ENCODE results near the gene ZNF724. TPM values are rescaled to one million over a fixed set of nuclear protein-coding genes. Genes with fewer than 3 reads are reported as not detected.
"Not testable (repeated sequence)": the region's sequence is repeated elsewhere in the genome, so short reads cannot be mapped to it uniquely, and the experiment has no call there.

The ZNF724 gene
- 1 to 10 TPM; 3.7 to 8.7 (median 5.2) TPM for total RNA-seq
- under 1 TPM; 0.17 to 0.90 (median 0.49) TPM for polyA plus RNA-seq
- long read RNA-seq, donor 1: 0 reads
- long read RNA-seq, donor 2, partial matches to known transcripts: 0 of 2 reads
- long read RNA-seq, donor 2, other reads (novel, unspliced or antisense): 0 of 2 reads

DNA sequence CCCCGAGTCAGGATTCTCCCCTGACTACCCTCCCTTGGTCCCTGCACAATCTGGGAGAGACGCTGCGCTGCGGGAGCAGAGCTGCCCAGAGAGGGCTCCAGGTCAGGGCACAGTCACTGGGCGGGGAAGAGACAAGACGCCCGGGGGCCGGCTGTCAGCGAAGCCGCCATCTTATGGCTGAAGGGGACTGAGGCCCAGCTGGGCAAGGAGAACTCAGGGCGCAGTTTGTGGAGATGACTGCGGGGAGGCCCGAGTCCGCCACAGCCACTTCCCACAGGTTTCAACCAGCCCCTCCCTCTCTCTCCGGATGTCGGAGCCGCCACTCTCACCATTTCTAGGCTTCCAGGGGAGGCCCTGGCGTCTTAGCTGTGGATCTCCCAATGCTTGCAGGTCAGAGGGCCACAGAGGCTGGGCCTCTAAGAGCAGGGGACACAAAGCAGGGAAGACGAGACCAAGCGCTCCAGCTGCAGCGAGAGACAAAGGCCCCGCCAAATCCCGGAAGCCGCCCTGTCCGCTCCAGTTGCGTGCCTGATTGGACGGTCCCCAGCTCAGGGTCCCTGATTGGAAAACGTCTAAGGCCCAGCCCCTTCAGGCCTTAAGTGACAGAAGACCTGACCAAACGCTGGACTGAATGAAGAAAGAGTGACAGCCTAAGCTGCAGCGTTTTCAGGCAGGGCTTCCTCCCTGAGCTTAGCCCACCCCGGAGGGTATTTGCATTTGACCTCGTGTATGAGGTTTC, at the start of gene ZNF724:
TSS of gene ZNF724 (minus strand) at position 484 of the 739 bp plus-strand sequence. CDS start at position 332, 152 bp downstream.
- H3K4me3 ChIP-seq: peak within 1 kb of the TSS; percentile 39 to 91 (median 78)
- peaks cover 0 to 23% (median 7%) of the 10 kb centered on the region in 6 donors for H3K36me3 ChIP-seq
- TF ChIP-seq POLR2AphosphoS5 (IDR thresholded peaks at IDR 0.05) (peak; percentile 78 to 82 (median 81)), POLR2A (IDR thresholded peaks at IDR 0.05) (peak in 1 of 3 donors; percentile 6)
- TF ChIP-seq, protein P1, sequence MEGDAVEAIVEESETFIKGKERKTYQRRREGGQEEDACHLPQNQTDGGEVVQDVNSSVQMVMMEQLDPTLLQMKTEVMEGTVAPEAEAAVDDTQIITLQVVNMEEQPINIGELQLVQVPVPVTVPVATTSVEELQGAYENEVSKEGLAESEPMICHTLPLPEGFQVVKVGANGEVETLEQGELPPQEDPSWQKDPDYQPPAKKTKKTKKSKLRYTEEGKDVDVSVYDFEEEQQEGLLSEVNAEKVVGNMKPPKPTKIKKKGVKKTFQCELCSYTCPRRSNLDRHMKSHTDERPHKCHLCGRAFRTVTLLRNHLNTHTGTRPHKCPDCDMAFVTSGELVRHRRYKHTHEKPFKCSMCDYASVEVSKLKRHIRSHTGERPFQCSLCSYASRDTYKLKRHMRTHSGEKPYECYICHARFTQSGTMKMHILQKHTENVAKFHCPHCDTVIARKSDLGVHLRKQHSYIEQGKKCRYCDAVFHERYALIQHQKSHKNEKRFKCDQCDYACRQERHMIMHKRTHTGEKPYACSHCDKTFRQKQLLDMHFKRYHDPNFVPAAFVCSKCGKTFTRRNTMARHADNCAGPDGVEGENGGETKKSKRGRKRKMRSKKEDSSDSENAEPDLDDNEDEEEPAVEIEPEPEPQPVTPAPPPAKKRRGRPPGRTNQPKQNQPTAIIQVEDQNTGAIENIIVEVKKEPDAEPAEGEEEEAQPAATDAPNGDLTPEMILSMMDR (IDR thresholded peaks at IDR 0.05 in 8 of 11, conservative IDR thresholded peaks at IDR 0.05 in 3 of 11): no peak
- intact Hi-C loops (cut with DNase I; ENCODE audit: low total_unique reads): no loop called here
- peak within 1 kb of the TSS in 7 of 8 donors; percentile 56 to 82 (median 78) for H3K27ac ChIP-seq
- WGBS, 5 donors: 0 to 1% (median 1%) methylated on average over 21 to 32 of the region's 32 CpGs
- H3K27me3 ChIP-seq (replicated peaks in 1 of 7): no peaks in the 10 kb centered on the region
- peaks cover 0 to 21% (median 13%) of the 10 kb centered on the region in 6 donors for H3K4me1 ChIP-seq
- DNase-seq: peak; percentile 95
- peaks cover 0 to 14% (median 4%) of the 10 kb centered on the region in 8 donors for H3K9me3 ChIP-seq

DNA sequence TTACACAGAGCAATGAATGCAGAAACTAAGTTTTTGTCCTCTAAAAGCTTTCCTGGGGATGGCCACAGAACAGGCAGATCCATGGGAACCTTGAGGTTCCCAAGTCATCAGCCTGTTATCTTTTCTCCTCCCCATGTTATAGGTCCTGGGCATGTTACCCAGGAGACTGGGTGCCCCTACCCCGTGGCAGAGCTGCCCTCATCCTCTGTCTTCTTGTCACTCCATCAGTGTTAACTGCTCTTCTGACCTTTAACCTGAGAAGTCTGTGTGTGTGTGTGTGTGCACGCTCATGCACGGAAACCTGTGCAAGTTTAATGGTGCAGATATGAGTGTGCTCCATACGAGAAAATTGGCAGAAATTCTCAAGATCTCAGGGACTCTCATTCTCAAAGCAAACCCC, 43.9 kb upstream of the ZNF724 start:
- TF ChIP-seq POLR2A (IDR thresholded peaks at IDR 0.05) (no peak), POLR2AphosphoS5 (IDR thresholded peaks at IDR 0.05) (no peak)
- TF ChIP-seq, protein P1 (IDR thresholded peaks at IDR 0.05 in 8 of 11, conservative IDR thresholded peaks at IDR 0.05 in 3 of 11): no peak
- H3K4me1 ChIP-seq: no peaks in the 10 kb centered on the region
- intact Hi-C loops (cut with DNase I; ENCODE audit: low total_unique reads): no loop called here
- WGBS, 5 donors: 81 to 85% (median 85%) methylated on average over 4 of the region's 4 CpGs
- no peak overlapping the region for H3K27ac ChIP-seq
- no peak overlapping the region for H3K4me3 ChIP-seq
- H3K9me3 ChIP-seq: peaks cover 0 to 42% (median 14%) of the 10 kb centered on the region in 8 donors
- H3K36me3 ChIP-seq: no peaks in the 10 kb centered on the region
- no peaks in the 10 kb centered on the region for H3K27me3 ChIP-seq (replicated peaks in 1 of 7)
- DNase-seq: no peak

DNA sequence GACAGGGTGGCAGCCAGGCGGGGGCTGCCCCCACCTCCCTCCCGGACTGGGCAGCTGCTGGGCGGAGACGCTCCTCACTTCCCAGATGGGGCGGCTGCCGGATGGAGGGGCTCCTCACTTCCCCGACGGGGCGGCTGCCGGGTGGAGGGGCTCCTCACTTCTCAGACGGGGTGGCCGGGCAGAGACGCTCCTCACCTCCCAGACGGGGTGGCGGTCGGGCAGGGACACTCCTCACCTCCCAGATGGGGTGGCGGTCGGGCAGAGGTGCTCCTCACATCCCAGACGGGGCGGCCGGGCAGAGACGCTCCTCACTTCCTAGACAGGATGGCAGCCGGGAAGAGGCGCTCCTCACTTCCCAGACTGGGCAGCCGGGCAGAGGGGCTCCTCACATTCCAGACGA, 39.8 kb upstream of the ZNF724 start:
- H3K36me3 ChIP-seq; DNase-seq; intact Hi-C loops (cut with DNase I; ENCODE audit: low total_unique reads); H3K4me1 ChIP-seq; H3K27me3 ChIP-seq (replicated peaks in 1 of 7); H3K4me3 ChIP-seq; H3K27ac ChIP-seq: not testable (repeated sequence)
- H3K9me3 ChIP-seq: peaks cover 0 to 32% (median 16%) of the 10 kb centered on the region in 8 donors
- 90 to 98% (median 96%) methylated on average over 15 to 26 of the region's 26 CpGs for WGBS, 5 donors

DNA sequence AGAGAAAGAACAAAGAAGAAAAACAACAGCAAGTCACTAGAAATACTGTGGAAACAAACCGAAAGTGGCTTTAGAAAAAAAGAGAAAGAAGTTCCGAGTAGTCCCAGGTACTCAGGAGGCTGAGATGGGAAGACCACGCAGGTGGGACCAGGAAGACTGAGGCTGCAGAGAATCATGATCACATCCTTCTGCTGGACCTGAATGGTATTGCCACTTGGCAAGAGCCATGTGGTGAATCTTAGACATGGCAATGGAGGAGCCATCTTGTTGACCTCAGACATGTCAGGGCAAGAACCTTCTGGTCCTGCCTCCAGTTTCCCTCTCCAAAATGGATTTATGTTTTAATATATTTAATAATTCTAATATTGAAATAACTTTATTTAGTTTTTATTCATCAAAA, 37.4 kb upstream of the ZNF724 start:
- TF ChIP-seq, protein P1 (IDR thresholded peaks at IDR 0.05 in 8 of 11, conservative IDR thresholded peaks at IDR 0.05 in 3 of 11): no peak
- TF ChIP-seq POLR2AphosphoS5 (IDR thresholded peaks at IDR 0.05) (no peak), POLR2A (IDR thresholded peaks at IDR 0.05) (no peak)
- intact Hi-C loops (cut with DNase I; ENCODE audit: low total_unique reads): no loop called here
- H3K9me3 ChIP-seq: peaks cover 0 to 28% (median 16%) of the 10 kb centered on the region in 8 donors
- no peak for DNase-seq
- no peak overlapping the region for H3K27ac ChIP-seq
- H3K4me1 ChIP-seq: peaks cover 0 to 6% (median 0%) of the 10 kb centered on the region in 6 donors
- no peaks in the 10 kb centered on the region for H3K36me3 ChIP-seq
- H3K4me3 ChIP-seq: no peak overlapping the region
- WGBS, 5 donors: 79 to 94% (median 88%) methylated on average over 3 of the region's 3 CpGs
- no peaks in the 10 kb centered on the region for H3K27me3 ChIP-seq (replicated peaks in 1 of 7)
